Measurements from ENCODE around the gene ITGA8.
"Not testable (repeated sequence)": the region's sequence is repeated elsewhere in the genome, so short reads cannot be mapped to it uniquely, and the experiment has no call there.

The ITGA8 gene

DNA sequence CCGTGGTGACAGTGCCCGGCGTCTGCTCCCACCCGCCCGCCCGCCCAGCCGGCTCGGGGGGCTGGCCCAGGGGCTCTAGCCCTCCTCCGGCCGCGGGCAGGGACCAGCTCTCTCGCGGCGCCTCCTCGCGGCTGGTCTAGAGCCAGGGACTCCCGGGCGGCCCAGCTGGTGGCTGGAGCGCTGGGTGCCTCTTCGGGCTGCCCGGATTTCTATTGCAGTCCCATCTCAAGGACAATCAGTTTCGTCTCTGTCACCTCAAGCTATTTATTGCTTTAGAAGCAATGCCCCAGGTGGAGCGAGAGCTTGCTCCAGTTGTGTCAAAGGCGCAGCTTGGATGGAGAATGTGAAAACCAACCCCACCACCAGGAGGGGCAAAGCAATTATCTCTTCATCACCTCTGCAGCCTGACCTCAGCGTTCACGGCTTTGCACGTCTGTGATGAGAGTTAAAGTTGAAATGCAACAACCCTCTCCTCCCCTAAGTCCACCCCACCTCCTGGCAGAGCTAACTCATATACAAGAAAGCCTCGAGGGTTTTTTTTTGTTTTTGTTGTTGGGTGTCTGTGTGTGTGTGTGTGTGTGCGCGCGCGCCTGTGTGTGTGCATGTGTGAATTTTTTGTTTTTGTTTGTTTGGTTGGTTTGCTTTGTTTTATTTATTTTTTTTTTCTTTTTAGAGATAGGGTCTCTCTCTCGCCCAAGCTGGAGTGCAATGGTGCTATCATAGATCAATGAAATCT, at the start of gene ITGA8:
Gene ITGA8 (minus strand): TSS at position 24 of the 736 bp plus-strand sequence. CDS start 151 bp downstream, outside the sequence.
- H3K9ac ChIP-seq (ENCODE audit: low read length): no peak within 1 kb of the TSS

DNA sequence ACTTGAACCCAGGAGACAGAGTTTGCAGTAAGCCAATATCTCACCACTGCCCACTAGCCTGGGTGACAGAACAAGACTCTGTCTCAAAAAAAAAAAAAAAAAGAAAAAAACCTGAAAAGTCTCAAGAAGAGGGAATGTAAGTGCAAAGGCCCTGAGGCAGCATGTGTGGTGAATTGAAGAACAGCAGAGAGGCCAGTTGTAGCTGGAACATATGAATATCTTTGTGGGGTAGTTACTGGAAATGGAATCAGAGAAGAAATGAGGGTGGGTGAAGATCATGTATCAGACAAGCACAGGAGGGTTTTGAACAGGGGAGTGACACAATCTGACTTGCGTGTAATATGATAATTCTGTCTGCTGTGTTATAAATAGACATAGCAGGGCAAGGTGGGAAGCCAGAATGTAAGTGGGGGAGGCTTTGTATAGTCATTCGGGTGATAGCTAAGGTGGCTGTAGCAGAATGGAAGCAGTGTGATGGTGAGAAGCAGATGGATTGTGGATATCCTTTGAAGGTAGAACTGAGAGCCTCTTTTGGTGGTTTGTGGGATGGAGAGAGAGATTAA, 45.3 kb upstream of the ITGA8 start:
- H3K36me3 ChIP-seq (ENCODE audit: insufficient read depth, low read length): no peaks in the 10 kb centered on the region
- no peak overlapping the region for H2AFZ ChIP-seq (ENCODE audit: low read length)
- no peak overlapping the region for H3K4me3 ChIP-seq (ENCODE audit: low read depth, low read length, poor library complexity, severe bottlenecking)
- TF ChIP-seq, protein P1, sequence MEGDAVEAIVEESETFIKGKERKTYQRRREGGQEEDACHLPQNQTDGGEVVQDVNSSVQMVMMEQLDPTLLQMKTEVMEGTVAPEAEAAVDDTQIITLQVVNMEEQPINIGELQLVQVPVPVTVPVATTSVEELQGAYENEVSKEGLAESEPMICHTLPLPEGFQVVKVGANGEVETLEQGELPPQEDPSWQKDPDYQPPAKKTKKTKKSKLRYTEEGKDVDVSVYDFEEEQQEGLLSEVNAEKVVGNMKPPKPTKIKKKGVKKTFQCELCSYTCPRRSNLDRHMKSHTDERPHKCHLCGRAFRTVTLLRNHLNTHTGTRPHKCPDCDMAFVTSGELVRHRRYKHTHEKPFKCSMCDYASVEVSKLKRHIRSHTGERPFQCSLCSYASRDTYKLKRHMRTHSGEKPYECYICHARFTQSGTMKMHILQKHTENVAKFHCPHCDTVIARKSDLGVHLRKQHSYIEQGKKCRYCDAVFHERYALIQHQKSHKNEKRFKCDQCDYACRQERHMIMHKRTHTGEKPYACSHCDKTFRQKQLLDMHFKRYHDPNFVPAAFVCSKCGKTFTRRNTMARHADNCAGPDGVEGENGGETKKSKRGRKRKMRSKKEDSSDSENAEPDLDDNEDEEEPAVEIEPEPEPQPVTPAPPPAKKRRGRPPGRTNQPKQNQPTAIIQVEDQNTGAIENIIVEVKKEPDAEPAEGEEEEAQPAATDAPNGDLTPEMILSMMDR (IDR thresholded peaks at IDR 0.05; ENCODE audit: low read length): no peak
- TF ChIP-seq EZH2 (IDR thresholded peaks at IDR 0.05; ENCODE audit: borderline replicate concordance, low read length): no peak
- H3K9me3 ChIP-seq (ENCODE audit: low read length): no peaks in the 10 kb centered on the region
- no peaks in the 10 kb centered on the region for H3K9me2 ChIP-seq (ENCODE audit: low read depth, low read length)
- H3K9ac ChIP-seq (ENCODE audit: low read length): no peak overlapping the region
- H3K4me2 ChIP-seq (ENCODE audit: low read length): no peak overlapping the region
- H3F3A ChIP-seq (ENCODE audit: insufficient read depth, low read length): no peaks in the 10 kb centered on the region
- H3K79me2 ChIP-seq (ENCODE audit: insufficient read depth, low read length): no peaks in the 10 kb centered on the region
- no peaks in the 10 kb centered on the region for H3K4me1 ChIP-seq (ENCODE audit: insufficient read depth, low read length, severe bottlenecking)
- H3K27me3 ChIP-seq (ENCODE audit: insufficient read depth, low read length): no peaks in the 10 kb centered on the region
- H4K20me1 ChIP-seq (ENCODE audit: insufficient read depth, low read length): no peaks in the 10 kb centered on the region
- no peak overlapping the region for H3K27ac ChIP-seq (ENCODE audit: low read depth, low read length, poor library complexity, severe bottlenecking)

More for the DNA sequence above, at the start of gene ITGA8:
- H3K36me3 ChIP-seq (ENCODE audit: insufficient read depth, low read length): no peaks in the 10 kb centered on the region
- no peaks in the 10 kb centered on the region for H3F3A ChIP-seq (ENCODE audit: insufficient read depth, low read length)
- H3K4me3 ChIP-seq (ENCODE audit: low read depth, low read length, poor library complexity, severe bottlenecking): no peak within 1 kb of the TSS
- H3K9me2 ChIP-seq (ENCODE audit: low read depth, low read length): no peaks in the 10 kb centered on the region
- H3K4me2 ChIP-seq (ENCODE audit: low read length): no peak within 1 kb of the TSS
- no peaks in the 10 kb centered on the region for H3K79me2 ChIP-seq (ENCODE audit: insufficient read depth, low read length)
- H2AFZ ChIP-seq (ENCODE audit: low read length): no peak within 1 kb of the TSS
- TF ChIP-seq EZH2 (IDR thresholded peaks at IDR 0.05; ENCODE audit: borderline replicate concordance, low read length): no peak
- TF ChIP-seq, protein P1 (IDR thresholded peaks at IDR 0.05; ENCODE audit: low read length): no peak
- no peaks in the 10 kb centered on the region for H3K27me3 ChIP-seq (ENCODE audit: insufficient read depth, low read length)
- H3K27ac ChIP-seq (ENCODE audit: low read depth, low read length, poor library complexity, severe bottlenecking): no peak within 1 kb of the TSS
- H4K20me1 ChIP-seq (ENCODE audit: insufficient read depth, low read length): no peaks in the 10 kb centered on the region
- H3K9me3 ChIP-seq (ENCODE audit: low read length): no peaks in the 10 kb centered on the region
- H3K4me1 ChIP-seq (ENCODE audit: insufficient read depth, low read length, severe bottlenecking): no peaks in the 10 kb centered on the region

GRCh38 chr10:15763006-15763405, 43.3 kb upstream of the ITGA8 start:
- no peak overlapping the region for H3K27ac ChIP-seq (ENCODE audit: low read depth, low read length, poor library complexity, severe bottlenecking)
- TF ChIP-seq, protein P1 (IDR thresholded peaks at IDR 0.05; ENCODE audit: low read length): no peak
- no peak for TF ChIP-seq EZH2 (IDR thresholded peaks at IDR 0.05; ENCODE audit: borderline replicate concordance, low read length)
- H3K4me1 ChIP-seq (ENCODE audit: insufficient read depth, low read length, severe bottlenecking): no peaks in the 10 kb centered on the region
- no peaks in the 10 kb centered on the region for H3K9me2 ChIP-seq (ENCODE audit: low read depth, low read length)
- H3K27me3 ChIP-seq (ENCODE audit: insufficient read depth, low read length): no peaks in the 10 kb centered on the region
- H3K79me2 ChIP-seq (ENCODE audit: insufficient read depth, low read length): no peaks in the 10 kb centered on the region
- H3K9ac ChIP-seq (ENCODE audit: low read length): no peak overlapping the region
- H3K36me3 ChIP-seq (ENCODE audit: insufficient read depth, low read length): no peaks in the 10 kb centered on the region
- H4K20me1 ChIP-seq (ENCODE audit: insufficient read depth, low read length): no peaks in the 10 kb centered on the region
- H3K4me3 ChIP-seq (ENCODE audit: low read depth, low read length, poor library complexity, severe bottlenecking): no peak overlapping the region
- no peaks in the 10 kb centered on the region for H3F3A ChIP-seq (ENCODE audit: insufficient read depth, low read length)
- no peak overlapping the region for H3K4me2 ChIP-seq (ENCODE audit: low read length)
- no peak overlapping the region for H2AFZ ChIP-seq (ENCODE audit: low read length)
- no peaks in the 10 kb centered on the region for H3K9me3 ChIP-seq (ENCODE audit: low read length)

GRCh38 chr10:15762239-15762638, 42.5 kb upstream of the ITGA8 start:
- H3K4me3 ChIP-seq (ENCODE audit: low read depth, low read length, poor library complexity, severe bottlenecking); H3K9ac ChIP-seq (ENCODE audit: low read length); H3K27ac ChIP-seq (ENCODE audit: low read depth, low read length, poor library complexity, severe bottlenecking); H3K4me2 ChIP-seq (ENCODE audit: low read length); H3K36me3 ChIP-seq (ENCODE audit: insufficient read depth, low read length); H3K9me3 ChIP-seq (ENCODE audit: low read length); H3F3A ChIP-seq (ENCODE audit: insufficient read depth, low read length); H2AFZ ChIP-seq (ENCODE audit: low read length); H3K4me1 ChIP-seq (ENCODE audit: insufficient read depth, low read length, severe bottlenecking); H3K9me2 ChIP-seq (ENCODE audit: low read depth, low read length); H3K27me3 ChIP-seq (ENCODE audit: insufficient read depth, low read length); H3K79me2 ChIP-seq (ENCODE audit: insufficient read depth, low read length); H4K20me1 ChIP-seq (ENCODE audit: insufficient read depth, low read length): not testable (repeated sequence)

GRCh38 chr10:15761224-15761623, 41.5 kb upstream of the ITGA8 start:
- H4K20me1 ChIP-seq (ENCODE audit: insufficient read depth, low read length); H3F3A ChIP-seq (ENCODE audit: insufficient read depth, low read length); H3K9ac ChIP-seq (ENCODE audit: low read length); H2AFZ ChIP-seq (ENCODE audit: low read length); H3K36me3 ChIP-seq (ENCODE audit: insufficient read depth, low read length); H3K79me2 ChIP-seq (ENCODE audit: insufficient read depth, low read length); H3K4me3 ChIP-seq (ENCODE audit: low read depth, low read length, poor library complexity, severe bottlenecking); H3K4me1 ChIP-seq (ENCODE audit: insufficient read depth, low read length, severe bottlenecking); H3K9me2 ChIP-seq (ENCODE audit: low read depth, low read length); H3K27ac ChIP-seq (ENCODE audit: low read depth, low read length, poor library complexity, severe bottlenecking); H3K4me2 ChIP-seq (ENCODE audit: low read length); H3K27me3 ChIP-seq (ENCODE audit: insufficient read depth, low read length); H3K9me3 ChIP-seq (ENCODE audit: low read length): not testable (repeated sequence)

Data from OCI-LY1 (cell line).